Activated naive CD8-positive, alpha-beta T cell treated with anti-CD3 and anti-CD28 coated beads, Interleukin-2, amount 50 U/mL, for 24 hours (primary cell): Measurements from ENCODE around the gene MYORG.

Experiments
- ATAC-seq: fragments of 150-1000 bp; cut with Tn5 transposase; one replicate; pipeline ENCODE4 v1.10.0; 2021
- DNase-seq: peaks from one replicate; pipeline ENCODE4 v3.0.0; 2021
- H3K27ac Mint-ChIP-seq: one replicate; pipeline ENCODE4 v1.8.0; 2021; ENCODE audit warnings: mild to moderate bottlenecking, mixed read lengths
- H3K27me3 Mint-ChIP-seq: one replicate; pipeline ENCODE4 v1.8.0; 2021; ENCODE audit warnings: mixed read lengths
- H3K36me3 Mint-ChIP-seq: one replicate; pipeline ENCODE4 v1.8.0; 2021; ENCODE audit warnings: low read depth, mixed read lengths
- H3K4me1 Mint-ChIP-seq: one replicate; pipeline ENCODE4 v1.8.0; 2021; ENCODE audit warnings: mixed read lengths
- H3K4me3 Mint-ChIP-seq: one replicate; pipeline ENCODE4 v1.8.0; 2021; ENCODE audit warnings: mild to moderate bottlenecking, moderate library complexity, mixed read lengths
- H3K9me3 Mint-ChIP-seq: one replicate; pipeline ENCODE4 v1.8.0; 2021; ENCODE audit warnings: mixed read lengths

Gene MYORG

DNA sequence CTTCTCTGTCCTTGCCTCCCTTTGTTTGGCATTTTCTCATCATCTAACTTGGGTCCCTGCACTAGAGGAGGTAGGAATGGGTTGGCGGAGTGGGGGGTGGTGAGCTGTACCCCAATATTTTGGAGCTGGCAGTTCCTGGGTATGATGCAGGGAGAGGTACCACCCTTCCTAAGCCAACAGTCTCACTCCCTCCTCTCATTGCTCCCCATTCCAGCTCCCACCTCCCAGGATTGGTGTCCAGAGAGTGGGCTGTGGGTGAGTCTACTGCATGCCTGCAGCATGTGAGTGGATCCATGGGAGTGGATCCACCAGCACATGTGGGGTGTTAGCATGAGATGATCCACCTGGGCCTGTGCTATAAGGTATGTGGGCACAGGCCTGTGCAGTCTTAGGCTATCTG is 22.2 kb upstream of the MYORG start:
- DNase-seq (no peak), ATAC-seq (no peak)
- H3K4me3 Mint-ChIP-seq = no peak overlapping the region
- no peaks in the 10 kb centered on the region for H3K4me1 Mint-ChIP-seq
- no peaks in the 10 kb centered on the region for H3K9me3 Mint-ChIP-seq
- H3K27me3 Mint-ChIP-seq = no peaks in the 10 kb centered on the region
- no peak overlapping the region for H3K27ac Mint-ChIP-seq
- peaks cover 3% of the 10 kb centered on the region for H3K36me3 Mint-ChIP-seq

DNA sequence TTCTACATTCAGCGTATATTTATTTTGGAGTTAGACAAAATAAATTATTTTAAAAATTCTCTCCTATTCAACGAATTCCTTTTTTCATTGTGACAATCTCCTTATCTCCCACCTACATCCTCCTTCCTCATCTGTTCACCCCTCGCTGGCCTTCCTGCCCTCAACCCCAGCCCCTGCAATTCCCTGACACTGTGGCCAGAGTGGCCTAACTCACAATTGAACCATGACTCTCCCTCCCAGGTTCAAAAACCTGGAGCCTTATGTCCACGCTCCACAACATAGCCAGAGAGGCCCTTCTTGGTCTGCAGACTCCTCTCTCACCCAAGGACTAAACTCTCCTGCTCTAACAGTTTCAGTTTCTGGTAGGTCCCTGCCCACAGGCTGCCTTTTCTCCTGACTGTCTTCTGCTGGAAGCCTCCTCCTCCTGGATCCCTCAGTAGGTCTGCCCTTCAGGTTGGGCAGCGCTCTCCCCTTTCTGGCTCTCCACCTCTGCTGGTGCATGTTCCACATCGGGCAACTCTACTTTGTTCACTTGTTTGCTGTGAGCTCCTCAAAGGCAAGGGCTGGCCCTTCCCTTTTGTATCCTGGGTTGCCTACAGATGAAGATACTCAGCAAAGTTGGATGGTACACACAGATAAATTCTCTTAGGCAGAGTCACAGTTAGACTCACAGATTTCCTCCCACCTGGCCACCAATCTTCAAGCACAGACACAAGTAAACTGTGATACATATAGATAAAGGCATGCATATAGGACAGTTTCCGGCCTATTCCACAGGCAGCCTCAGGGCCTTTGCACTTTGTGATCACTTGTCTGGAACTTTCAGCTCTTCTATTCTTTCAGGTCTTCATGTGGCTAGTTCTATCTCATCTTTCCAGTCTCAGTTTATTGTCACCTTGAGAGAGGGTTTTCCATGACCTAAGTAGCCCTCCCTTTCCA is 19.8 kb upstream of the MYORG start:
- no peak overlapping the region for H3K4me3 Mint-ChIP-seq
- ATAC-seq (no peak), DNase-seq (no peak)
- H3K4me1 Mint-ChIP-seq = no peaks in the 10 kb centered on the region
- H3K9me3 Mint-ChIP-seq = no peaks in the 10 kb centered on the region
- peaks cover 3% of the 10 kb centered on the region for H3K36me3 Mint-ChIP-seq
- peaks cover 4% of the 10 kb centered on the region for H3K27me3 Mint-ChIP-seq
- no peak overlapping the region for H3K27ac Mint-ChIP-seq

DNA sequence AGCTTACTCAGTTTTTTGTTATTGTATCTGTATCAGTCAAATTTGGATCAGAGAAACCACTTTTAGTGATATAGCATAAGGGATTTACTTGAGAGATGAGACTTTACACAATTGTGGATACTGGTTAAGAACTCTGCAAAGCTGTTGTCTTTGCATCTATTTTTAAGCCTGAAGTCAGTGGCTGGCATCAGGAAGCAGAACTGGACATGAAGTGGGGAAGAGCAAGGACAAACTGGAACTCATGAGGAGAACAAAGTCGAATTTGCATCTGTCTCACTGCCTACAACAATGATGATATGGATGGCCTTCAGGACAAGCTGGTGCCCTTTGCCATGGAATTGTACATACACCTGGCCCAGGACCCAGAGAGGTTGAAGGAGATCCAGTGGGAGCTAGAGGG is 15.8 kb upstream of the MYORG start:
- H3K27me3 Mint-ChIP-seq = peaks cover 8% of the 10 kb centered on the region
- no peak overlapping the region for H3K4me3 Mint-ChIP-seq
- H3K4me1 Mint-ChIP-seq = no peaks in the 10 kb centered on the region
- DNase-seq (no peak), ATAC-seq (no peak)
- H3K27ac Mint-ChIP-seq = no peak overlapping the region
- H3K36me3 Mint-ChIP-seq = no peaks in the 10 kb centered on the region
- H3K9me3 Mint-ChIP-seq = no peaks in the 10 kb centered on the region

DNA sequence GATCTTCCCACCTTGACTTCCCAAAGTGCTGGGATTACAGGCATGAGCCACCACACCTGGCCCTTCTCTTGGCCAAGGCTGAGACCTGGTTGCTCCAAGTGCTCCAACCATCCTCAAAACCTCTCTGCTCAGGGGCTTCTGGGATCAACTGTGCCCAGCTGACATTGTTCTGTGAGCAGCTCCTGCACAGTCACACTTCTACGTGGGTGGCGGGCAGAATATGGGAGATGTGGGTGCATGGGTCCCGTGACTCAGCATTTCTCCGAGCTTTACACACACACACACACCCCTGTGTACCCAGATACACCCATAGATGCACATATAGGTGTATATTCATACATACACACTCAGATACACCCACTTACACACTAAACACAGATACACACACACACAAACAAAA is 10.5 kb upstream of the MYORG start:
- no peaks in the 10 kb centered on the region for H3K36me3 Mint-ChIP-seq
- ATAC-seq (no peak), DNase-seq (no peak)
- no peaks in the 10 kb centered on the region for H3K9me3 Mint-ChIP-seq
- no peak overlapping the region for H3K4me3 Mint-ChIP-seq
- H3K27ac Mint-ChIP-seq = no peak overlapping the region
- no peaks in the 10 kb centered on the region for H3K4me1 Mint-ChIP-seq
- peaks cover 7% of the 10 kb centered on the region for H3K27me3 Mint-ChIP-seq

DNA sequence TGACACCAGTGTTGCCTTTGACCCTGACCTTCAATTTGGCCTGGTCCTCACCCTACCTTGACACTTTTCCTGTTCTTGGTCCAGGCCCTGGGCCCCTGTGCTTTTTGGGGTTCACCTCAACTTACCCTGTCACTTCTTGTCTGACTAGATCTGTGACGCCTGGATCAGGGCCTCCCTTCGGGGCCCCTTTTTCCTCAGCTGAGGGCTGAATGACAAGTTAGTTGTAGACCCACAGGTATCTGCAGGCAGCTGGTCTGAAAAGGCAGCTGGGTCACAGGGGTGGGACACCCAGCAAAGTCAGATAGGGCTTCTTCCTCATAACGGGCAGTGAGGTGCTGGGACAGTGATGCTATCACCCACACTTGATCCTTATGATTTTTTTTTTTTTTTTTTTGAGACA is 10.0 kb upstream of the MYORG start:
- no peak overlapping the region for H3K4me3 Mint-ChIP-seq
- H3K36me3 Mint-ChIP-seq = no peaks in the 10 kb centered on the region
- H3K27ac Mint-ChIP-seq = no peak overlapping the region
- no peaks in the 10 kb centered on the region for H3K9me3 Mint-ChIP-seq
- ATAC-seq (no peak), DNase-seq (no peak)
- H3K4me1 Mint-ChIP-seq = peaks cover under 1% of the 10 kb centered on the region
- peaks cover 6% of the 10 kb centered on the region for H3K27me3 Mint-ChIP-seq

DNA sequence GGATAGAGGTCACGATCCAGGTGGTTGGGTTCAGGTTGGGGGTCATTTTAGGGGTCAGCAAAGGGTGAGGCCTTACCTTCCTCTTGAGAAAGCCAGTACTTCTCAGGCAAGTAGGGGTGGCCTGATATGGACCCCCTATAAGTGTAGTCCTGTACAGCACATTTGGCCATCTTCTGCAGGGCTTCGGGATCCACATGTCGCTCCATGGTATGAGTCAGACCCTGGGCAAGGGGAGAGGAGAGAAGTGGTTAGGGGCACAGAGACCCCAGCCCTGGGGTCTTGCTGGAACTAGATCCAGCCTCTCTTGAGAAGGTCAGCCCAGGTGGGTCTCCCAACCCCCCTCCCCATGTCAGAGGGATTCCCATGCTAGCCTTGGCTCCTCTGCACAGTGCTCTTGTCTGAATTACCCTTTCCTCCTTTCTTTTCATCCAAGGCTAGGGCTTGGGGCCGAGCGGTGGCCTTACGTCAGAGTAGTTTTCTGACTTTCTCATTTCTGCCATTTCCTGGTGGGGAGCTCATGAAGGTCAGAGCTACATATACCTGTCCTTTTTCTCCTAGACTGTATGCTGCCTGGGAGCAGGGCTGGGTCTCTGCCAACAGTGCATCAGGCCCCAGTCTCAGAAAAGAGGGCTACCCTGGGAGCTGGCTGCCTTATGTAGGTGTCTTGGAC is 9.0 kb upstream of the MYORG start:
- Mint-ChIP-seq H3K4me3 (no peak overlapping the region), H3K27ac (no peak overlapping the region), H3K36me3 (no peaks in the 10 kb centered on the region), H3K27me3 (peaks cover 3% of the 10 kb centered on the region), H3K9me3 (no peaks in the 10 kb centered on the region), H3K4me1 (peaks cover 8% of the 10 kb centered on the region)
- ATAC-seq = no peak
- DNase-seq = no peak

DNA sequence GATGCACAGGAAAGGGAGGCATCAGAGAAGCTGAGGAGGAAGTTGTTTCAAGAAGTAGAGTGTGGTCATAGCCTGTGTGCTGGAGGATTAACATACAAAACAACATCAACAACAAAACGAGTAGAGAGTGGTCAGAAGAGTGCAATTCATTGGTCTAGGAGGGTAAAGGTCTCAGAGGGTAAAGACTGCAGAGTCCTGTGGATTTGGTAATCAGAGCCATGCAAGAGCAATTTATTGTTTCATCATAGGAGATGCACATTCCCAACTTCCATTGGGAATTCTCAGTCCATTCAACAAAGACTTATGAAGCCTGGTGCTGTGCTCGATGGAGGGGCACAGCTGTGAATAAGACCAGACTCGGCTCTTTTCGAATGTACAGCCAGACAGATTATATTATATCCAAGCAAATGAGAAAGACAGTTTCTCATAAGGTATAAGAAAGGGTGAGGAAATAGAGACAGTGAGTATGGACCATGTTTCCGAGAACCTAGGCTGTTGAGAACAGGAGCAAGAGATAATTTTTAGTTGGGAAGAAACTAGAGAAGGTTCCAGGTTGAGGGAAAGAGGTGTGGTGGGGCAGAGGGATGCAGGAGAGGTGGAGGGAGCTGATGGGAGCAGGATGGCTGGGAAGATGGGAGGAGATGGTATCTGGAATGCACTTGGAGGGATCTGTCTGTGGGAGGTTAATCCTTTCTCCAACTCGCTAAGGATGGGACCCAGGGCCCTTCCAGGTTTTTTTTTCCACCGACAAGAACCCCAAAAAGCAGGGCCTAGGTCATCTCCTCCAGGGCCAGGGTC is 7.9 kb upstream of the MYORG start:
- Mint-ChIP-seq H3K27ac (no peak overlapping the region), H3K36me3 (no peaks in the 10 kb centered on the region), H3K4me1 (peaks cover 18% of the 10 kb centered on the region), H3K27me3 (peaks cover 3% of the 10 kb centered on the region), H3K9me3 (no peaks in the 10 kb centered on the region), H3K4me3 (no peak overlapping the region)
- no peak for ATAC-seq
- no peak for DNase-seq

DNA sequence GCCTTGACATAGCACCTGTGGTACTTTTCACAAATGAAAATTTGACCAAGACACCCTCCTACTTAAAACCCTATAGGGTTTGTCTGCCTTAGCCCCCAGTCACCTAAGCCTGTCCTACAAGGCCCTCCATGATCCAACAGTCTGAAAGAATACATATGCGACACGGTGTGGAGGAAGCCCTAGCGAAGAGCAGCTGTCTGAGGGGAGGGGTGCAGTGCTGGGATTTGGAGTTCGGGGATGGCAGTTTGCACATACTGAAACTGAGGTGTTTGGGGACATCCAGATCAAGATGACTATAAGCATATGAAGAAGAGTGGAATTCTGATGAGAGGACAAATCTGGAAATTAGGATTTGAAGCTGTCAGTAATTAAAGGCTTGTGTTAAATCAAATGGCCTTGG is 7.2 kb upstream of the MYORG start:
- H3K27ac Mint-ChIP-seq = no peak overlapping the region
- peaks cover 3% of the 10 kb centered on the region for H3K27me3 Mint-ChIP-seq
- no peaks in the 10 kb centered on the region for H3K36me3 Mint-ChIP-seq

DNA sequence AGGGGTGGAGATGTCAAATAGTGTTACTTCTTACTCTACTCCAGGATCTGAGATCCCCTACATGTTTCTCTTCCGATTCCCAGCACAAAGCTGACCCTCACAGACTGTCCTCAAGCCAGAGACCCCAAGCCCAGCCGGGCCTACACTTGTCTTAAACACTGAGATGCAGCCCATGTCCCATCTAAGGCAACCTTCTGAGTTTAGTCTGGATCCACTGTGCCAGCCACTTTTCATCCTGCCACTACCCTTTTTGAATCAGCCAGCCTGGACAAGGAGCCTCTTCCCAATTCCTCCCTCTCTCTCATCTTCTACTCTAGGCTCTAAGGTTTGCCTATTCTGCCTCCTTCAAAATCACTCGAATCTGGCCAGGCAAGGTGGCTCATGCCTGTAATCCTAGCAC is 6.2 kb upstream of the MYORG start:
- Mint-ChIP-seq H3K36me3 (no peaks in the 10 kb centered on the region), H3K27ac (no peak overlapping the region), H3K9me3 (no peaks in the 10 kb centered on the region), H3K27me3 (peaks cover 3% of the 10 kb centered on the region), H3K4me3 (no peak overlapping the region), H3K4me1 (peaks cover 23% of the 10 kb centered on the region)
- DNase-seq = no peak
- no peak for ATAC-seq

More for the DNA sequence above, 7.2 kb upstream of the MYORG start:
- no peak for DNase-seq
- no peak for ATAC-seq
- Mint-ChIP-seq H3K9me3 (no peaks in the 10 kb centered on the region), H3K4me3 (no peak overlapping the region), H3K4me1 (peaks cover 23% of the 10 kb centered on the region)

DNA sequence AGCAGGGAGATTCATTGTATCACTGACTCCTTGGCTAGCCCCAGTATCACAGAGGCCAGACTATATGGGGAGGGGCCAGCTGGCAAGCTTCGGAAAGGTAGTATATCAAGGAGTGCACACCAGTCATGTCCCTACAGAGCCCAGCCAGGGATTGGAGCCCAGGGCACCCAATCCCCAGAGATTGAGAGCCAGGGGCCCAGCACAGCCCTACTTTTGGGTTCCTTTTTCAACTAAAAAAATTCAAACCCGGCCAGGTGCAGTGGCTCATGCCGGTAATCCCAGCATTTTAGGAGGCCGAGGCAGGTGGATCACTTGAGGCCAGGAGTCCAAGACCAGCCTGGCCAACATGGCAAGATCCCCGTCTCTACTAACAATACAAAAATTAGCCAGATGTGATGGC is 5.4 kb upstream of the MYORG start:
- ATAC-seq = no peak
- Mint-ChIP-seq H3K4me1 (peaks cover 25% of the 10 kb centered on the region), H3K27ac (no peak overlapping the region), H3K9me3 (no peaks in the 10 kb centered on the region), H3K4me3 (no peak overlapping the region), H3K36me3 (no peaks in the 10 kb centered on the region), H3K27me3 (peaks cover 3% of the 10 kb centered on the region)
- no peak for DNase-seq

DNA sequence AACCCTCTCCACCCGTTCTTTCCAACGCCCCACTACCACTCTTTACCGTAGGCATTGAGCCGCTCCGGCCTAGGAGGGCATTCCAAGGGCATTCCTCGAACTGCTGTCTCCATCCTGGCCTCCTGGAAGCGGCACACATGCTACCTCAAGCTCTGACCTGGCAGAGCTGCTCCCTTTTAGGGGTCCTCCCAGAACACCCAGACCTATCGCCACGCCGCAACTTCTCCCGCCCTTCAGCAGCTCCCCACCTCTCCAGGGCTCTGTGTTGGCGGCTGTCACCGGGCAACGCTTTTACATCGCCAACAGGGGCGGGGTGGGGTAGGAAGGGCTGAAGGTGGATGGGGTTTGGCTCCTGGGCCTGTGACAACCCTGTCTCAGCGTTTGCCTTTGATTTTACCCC is 4.6 kb upstream of the MYORG start:
- Mint-ChIP-seq H3K4me3 (peak overlapping the region; percentile 80), H3K27me3 (peaks cover 3% of the 10 kb centered on the region), H3K9me3 (no peaks in the 10 kb centered on the region), H3K36me3 (no peaks in the 10 kb centered on the region), H3K4me1 (peaks cover 26% of the 10 kb centered on the region), H3K27ac (no peak overlapping the region)
- no peak for ATAC-seq
- no peak for DNase-seq

DNA sequence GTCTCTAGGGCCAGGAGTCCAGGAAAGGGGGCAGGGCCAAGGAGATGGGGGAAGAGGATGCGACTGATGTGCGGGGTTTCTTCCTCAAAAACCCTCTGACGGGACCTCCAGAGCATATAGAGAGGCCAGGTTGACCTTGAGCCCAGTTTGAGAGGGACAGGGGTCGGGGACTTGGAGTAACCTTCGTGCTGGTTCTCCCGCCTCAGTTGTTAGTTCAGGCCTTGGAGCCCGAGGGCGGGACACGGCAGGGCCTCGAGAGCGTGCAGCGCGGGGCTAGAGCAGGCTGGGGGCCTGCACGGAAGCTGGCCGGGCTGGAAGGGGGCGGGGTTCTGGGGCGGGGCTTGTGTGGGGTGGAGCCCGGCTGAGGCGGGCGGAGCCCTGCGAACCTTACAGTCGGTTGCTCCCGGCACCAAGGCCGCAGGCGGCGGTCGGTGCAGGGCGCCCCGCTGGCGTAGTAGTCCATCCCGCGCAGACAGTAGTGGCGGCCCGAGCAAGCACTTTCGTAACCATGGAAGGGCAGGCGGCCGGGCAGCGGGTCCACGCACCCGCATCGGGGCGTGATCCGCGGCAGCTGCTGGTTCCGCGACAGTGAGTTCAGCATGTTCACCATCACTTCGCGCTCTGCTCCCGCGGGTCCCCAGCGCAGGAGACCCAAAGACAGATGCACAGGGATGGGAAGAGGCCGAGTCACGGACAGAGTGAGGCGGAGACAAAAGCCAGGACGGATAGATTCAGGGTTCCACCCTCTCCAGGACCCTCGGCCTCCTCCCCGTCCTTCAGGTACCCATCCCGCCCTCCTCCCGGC is 4.0 kb upstream of the MYORG start:
- Mint-ChIP-seq H3K4me3 (peak overlapping the region; percentile 80), H3K36me3 (no peaks in the 10 kb centered on the region), H3K4me1 (peaks cover 32% of the 10 kb centered on the region), H3K9me3 (no peaks in the 10 kb centered on the region), H3K27ac (no peak overlapping the region), H3K27me3 (peaks cover 3% of the 10 kb centered on the region)
- peak; percentile 73 for DNase-seq
- peak; percentile 51 for ATAC-seq

DNA sequence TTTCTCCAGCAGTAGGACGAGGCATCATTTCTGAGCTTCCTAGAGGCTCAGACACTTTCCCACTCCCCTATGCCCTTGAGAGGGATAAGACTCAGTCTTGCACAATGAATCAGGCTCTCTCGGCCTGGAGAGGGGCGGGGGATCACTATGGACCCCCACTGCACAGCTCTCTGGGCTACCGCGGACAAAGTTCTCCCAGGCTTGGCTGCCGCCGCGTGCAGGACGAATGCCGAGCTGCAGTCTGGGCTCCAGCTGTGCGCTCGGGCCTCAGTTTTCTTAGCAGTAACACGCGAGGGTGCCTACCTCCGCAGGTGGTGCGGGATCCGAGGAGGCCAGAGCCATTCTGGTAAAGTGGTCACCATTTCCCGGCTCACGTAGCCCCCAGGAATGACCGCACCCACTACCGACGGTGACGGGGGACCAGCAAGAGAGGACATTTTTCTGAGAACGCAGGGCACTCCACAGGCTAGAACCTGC is 3.4 kb upstream of the MYORG start:
- H3K36me3 Mint-ChIP-seq = no peaks in the 10 kb centered on the region
- H3K27ac Mint-ChIP-seq = no peak overlapping the region
- no peak for DNase-seq
- H3K27me3 Mint-ChIP-seq = peaks cover 3% of the 10 kb centered on the region
- no peaks in the 10 kb centered on the region for H3K9me3 Mint-ChIP-seq
- peaks cover 38% of the 10 kb centered on the region for H3K4me1 Mint-ChIP-seq
- no peak for ATAC-seq
- peak overlapping the region; percentile 80 for H3K4me3 Mint-ChIP-seq
